DOHH2 (cell line): ENCODE data around the gene SPOCK1.

Experiments
- H3F3A ChIP-seq: fragments of 200-600 bp; sonication (generic), shearing (Covaris generic); 2 replicates; pipeline ENCODE4 v1.6.0; 2016; ENCODE audit warnings: antibody characterized with exemption, mild to moderate bottlenecking; ENCODE audit not compliant: control insufficient read depth, insufficient read depth
- H3K27ac ChIP-seq: fragments of 200-600 bp; sonication (generic); 2 replicates; pipeline ENCODE4 v1.5.1; 2014; ENCODE audit warnings: low read depth, mild to moderate bottlenecking, low read length, moderate library complexity
- H3K27me3 ChIP-seq: fragments of 200-600 bp; sonication (generic); 2 replicates; pipeline ENCODE4 v1.6.1; 2014; ENCODE audit warnings: mild to moderate bottlenecking, low read length, mixed read lengths; ENCODE audit not compliant: control insufficient read depth
- H3K36me3 ChIP-seq: fragments of 200-600 bp; sonication (generic); 2 replicates; pipeline ENCODE4 v1.6.1; 2014; ENCODE audit warnings: mild to moderate bottlenecking, low read length, moderate library complexity, mixed read lengths; ENCODE audit not compliant: control insufficient read depth
- H3K4me1 ChIP-seq: fragments of 200-600 bp; sonication (generic); 2 replicates; pipeline ENCODE4 v1.6.1; 2014; ENCODE audit warnings: mild to moderate bottlenecking, low read length, mixed read lengths; ENCODE audit not compliant: control insufficient read depth
- H3K4me2 ChIP-seq: fragments of 200-600 bp; sonication (generic); 2 replicates; pipeline ENCODE4 v1.6.0; 2014; ENCODE audit warnings: mild to moderate bottlenecking, low read length, moderate library complexity
- H3K4me3 ChIP-seq: fragments of 200-600 bp; sonication (generic); 2 replicates; pipeline ENCODE4 v1.5.1; 2014; ENCODE audit warnings: mild to moderate bottlenecking, low read length, mixed read lengths
- H3K79me2 ChIP-seq: fragments of 200-600 bp; sonication (generic); 2 replicates; pipeline ENCODE4 v1.6.1; 2014; ENCODE audit warnings: mild to moderate bottlenecking, low read length, mixed read lengths; ENCODE audit not compliant: control insufficient read depth
- H3K9me2 ChIP-seq: fragments of 200-600 bp; sonication (generic); replicated peaks from 2 replicates; pipeline ENCODE4 v1.6.1; 2014; ENCODE audit warnings: mild to moderate bottlenecking, low read length, mixed read lengths; ENCODE audit not compliant: control insufficient read depth
- H3K9me3 ChIP-seq: fragments of 200-600 bp; sonication (generic); 2 replicates; pipeline ENCODE4 v1.6.1; 2014; ENCODE audit warnings: antibody characterized with exemption, low read length, mixed read lengths; ENCODE audit not compliant: control insufficient read depth, insufficient read depth
- H4K20me1 ChIP-seq: fragments of 200-600 bp; sonication (generic); 2 replicates; pipeline ENCODE4 v1.6.0; 2014; ENCODE audit warnings: low read depth, mild to moderate bottlenecking, antibody characterized with exemption, low read length, moderate library complexity; ENCODE audit not compliant: control insufficient read depth, insufficient read depth
- CTCF ChIP-seq: fragments of 200-600 bp; sonication (generic); IDR thresholded peaks from one replicate; pipeline ENCODE4 v1.5.1; 2014; ENCODE audit warnings: antibody characterized with exemption, mild to moderate bottlenecking, low read depth, low read length; ENCODE audit not compliant: poor library complexity, severe bottlenecking
- EZH2phosphoT487 ChIP-seq: fragments of 200-600 bp; sonication (generic); IDR thresholded peaks from 2 replicates; pipeline ENCODE4 v1.6.1; 2017; ENCODE audit warnings: borderline replicate concordance, mild to moderate bottlenecking, antibody characterized with exemption, low read length, moderate library complexity, mixed read lengths

SPOCK1 gene

GRCh38 chr5:137365126-137365865, 133.8 kb downstream of the SPOCK1 start:
- Histone ChIP-seq H3K27me3 (peaks cover 3% of the 10 kb centered on the region; the same call in 1 of the 2 replicates), H4K20me1 (no peaks in the 10 kb centered on the region), H3K4me2 (no peak overlapping the region), H3K4me3 (no peak overlapping the region), H3K27ac (no peak overlapping the region), H3K9me2 (no peaks in the 10 kb centered on the region), H3K4me1 (no peaks in the 10 kb centered on the region), H3K9me3 (no peaks in the 10 kb centered on the region), H3K79me2 (no peaks in the 10 kb centered on the region), H3K36me3 (no peaks in the 10 kb centered on the region), H3F3A (no peaks in the 10 kb centered on the region)
- TF ChIP-seq CTCF = no peak

GRCh38 chr5:137361280-137361679, 137.8 kb downstream of the SPOCK1 start:
- Histone ChIP-seq H4K20me1 (no peaks in the 10 kb centered on the region), H3K4me3 (no peak overlapping the region), H3K9me2 (no peaks in the 10 kb centered on the region), H3K27me3 (peaks cover 3% of the 10 kb centered on the region; the same call in 1 of the 2 replicates), H3K36me3 (no peaks in the 10 kb centered on the region), H3K4me2 (no peak overlapping the region), H3K27ac (no peak overlapping the region), H3F3A (no peaks in the 10 kb centered on the region), H3K4me1 (no peaks in the 10 kb centered on the region), H3K79me2 (no peaks in the 10 kb centered on the region), H3K9me3 (no peaks in the 10 kb centered on the region)
- no peak for TF ChIP-seq CTCF
- no peak for TF ChIP-seq EZH2phosphoT487

GRCh38 chr5:137360607-137361006, 138.5 kb downstream of the SPOCK1 start:
- no peaks in the 10 kb centered on the region for H3K79me2 ChIP-seq
- H3K36me3 ChIP-seq = no peaks in the 10 kb centered on the region
- H3K4me1 ChIP-seq = no peaks in the 10 kb centered on the region
- peaks cover 4% of the 10 kb centered on the region; the same call in 1 of the 2 replicates for H3K27me3 ChIP-seq
- no peak for TF ChIP-seq EZH2phosphoT487
- TF ChIP-seq CTCF = no peak
- no peak overlapping the region for H3K4me3 ChIP-seq
- no peaks in the 10 kb centered on the region for H4K20me1 ChIP-seq
- no peaks in the 10 kb centered on the region for H3F3A ChIP-seq
- no peak overlapping the region for H3K4me2 ChIP-seq
- no peaks in the 10 kb centered on the region for H3K9me3 ChIP-seq
- H3K9me2 ChIP-seq = no peaks in the 10 kb centered on the region
- H3K27ac ChIP-seq = no peak overlapping the region
